HepG2 (cell line): ENCODE data around the gene RPL21. TPM values are rescaled to one million over a fixed set of nuclear protein-coding genes. Genes with fewer than 3 reads are reported as not detected.
"Not testable (repeated sequence)": the region's sequence is repeated elsewhere in the genome, so short reads cannot be mapped to it uniquely, and the experiment has no call there.

ENCODE experiments used
- ATAC-seq: fragments of 200-7000 bp; cut with Tn5 transposase; 3 replicates; pipeline ENCODE4 v1.9.1; 2020; ENCODE audit warnings: mild to moderate bottlenecking, moderate library complexity
- BruUV-seq: library from RNA; stranded (reverse); fragments of 400-500 nt; replicated peaks from 2 replicates; lab custom pipeline; 2021; lab: Mats Ljungman, UMichigan
- CTCF ChIA-PET: fragments of 300-600 bp; formaldehyde crosslinking; extraction: SDS; loops from one replicate; lab custom pipeline; 2021; ENCODE audit warnings: low total read pairs, inconsistent platforms, low intra/inter-chr PET ratio; lab: Yijun Ruan, JAX
- POLR2A ChIA-PET: fragments of 350-600 bp; sonication (Branson Sonifier 250); formaldehyde crosslinking; loops from one replicate; lab custom pipeline; 2020; ENCODE audit warnings: antibody characterized with exemption, inconsistent platforms; lab: Yijun Ruan, JAX
- DNase-seq: peaks from one replicate; pipeline ENCODE4 v3.0.0-alpha.2; 2015; ENCODE audit warnings: low spot score
- FAIRE-seq: peaks from 3 replicates; lab custom pipeline; 2011; peaks lifted over from hg19 to GRCh38; lab: Jason Lieb, UNC
- H2AFZ ChIP-seq: one replicate; pipeline ENCODE4 v1.6.1; 2011; ENCODE audit warnings: low read length, inconsistent platforms
- H3K27ac ChIP-seq: fragments of 300-600 bp; 3 replicates; pipeline ENCODE4 v1.8.0; 2011; ENCODE audit warnings: mixed run types, mild to moderate bottlenecking, mixed read lengths, low read length, inconsistent platforms; ENCODE audit not compliant: insufficient read depth; ENCODE audit errors: extremely low read length
- H3K27me3 ChIP-seq, 2 experiments: fragments of 200-600 bp in 1 of 2; 2 replicates in 1 of 2; 3 replicates in 1 of 2; pipeline versions ENCODE4 v1.6.0 to v1.8.0; 2011; ENCODE audit warnings: low read length in 2 of 2, mild to moderate bottlenecking in 2 of 2, moderate library complexity in 2 of 2, inconsistent platforms in 1 of 2; ENCODE audit not compliant: insufficient read depth in 2 of 2, control insufficient read depth in 1 of 2
- H3K36me3 ChIP-seq, 2 experiments: fragments of 200-600 bp in 1 of 2; replicated peaks in 1 of 2; 2 replicates in 1 of 2; 3 replicates in 1 of 2; pipeline versions ENCODE4 v1.5.1 to v1.8.0; 2011; ENCODE audit warnings: low read length in 2 of 2, inconsistent platforms in 1 of 2; ENCODE audit not compliant: insufficient read depth in 2 of 2, control insufficient read depth in 1 of 2
- H3K4me1 ChIP-seq: 2 replicates; pipeline ENCODE4 v1.5.1; 2012; ENCODE audit warnings: low read length, inconsistent platforms; ENCODE audit not compliant: insufficient read depth
- H3K4me2 ChIP-seq: 2 replicates; pipeline ENCODE4 v1.6.0; 2011; ENCODE audit warnings: low read depth, low read length, inconsistent platforms
- H3K4me3 ChIP-seq, 3 experiments: fragments of 200-600 bp in 1 of 3; sonication (generic), shearing (Covaris generic) in 1 of 3; replicated peaks in 1 of 3; 2 replicates each; pipeline ENCODE4 v1.5.1; 2011 to 2016; ENCODE audit warnings: low read length in 3 of 3, inconsistent platforms in 2 of 3, low read depth in 2 of 3, mild to moderate bottlenecking in 2 of 3, control low read depth in 1 of 3, mixed read lengths in 1 of 3; ENCODE audit not compliant: insufficient read depth in 1 of 3
- H3K79me2 ChIP-seq: one replicate; pipeline ENCODE4 v1.6.1; 2011; ENCODE audit warnings: low read length, inconsistent platforms; ENCODE audit not compliant: insufficient read depth
- H3K9ac ChIP-seq: 2 replicates; pipeline ENCODE4 v1.6.0; 2011; ENCODE audit warnings: mild to moderate bottlenecking, low read depth, low read length, inconsistent platforms; ENCODE audit not compliant: insufficient read depth
- H3K9me3 ChIP-seq: 2 replicates; pipeline ENCODE4 v1.5.1; 2012; ENCODE audit warnings: mild to moderate bottlenecking, low read length
- H4K20me1 ChIP-seq: 2 replicates; pipeline ENCODE4 v1.6.0; 2011; ENCODE audit warnings: inconsistent platforms, mild to moderate bottlenecking, low read length, moderate library complexity; ENCODE audit not compliant: insufficient read depth
- CHCHD3 ChIP-seq: sonication (generic); formaldehyde crosslinking; IDR thresholded peaks from 2 replicates; pipeline ENCODE4 v1.8.0; 2022; ENCODE audit warnings: mild to moderate bottlenecking, missing genetic modification reagents, moderate library complexity
- FOXJ3 ChIP-seq: sonication (generic); formaldehyde crosslinking; IDR thresholded peaks from 2 replicates; pipeline ENCODE4 v1.4.0; 2020; ENCODE audit warnings: missing genetic modification reagents, mild to moderate bottlenecking, borderline replicate concordance
- ISX ChIP-seq: sonication (generic); formaldehyde crosslinking; conservative IDR thresholded peaks from 2 replicates; pipeline ENCODE4 v1.5.0; 2020; ENCODE audit warnings: missing genetic modification reagents
- MXD1 ChIP-seq: sonication (generic); formaldehyde crosslinking; IDR thresholded peaks from 2 replicates; pipeline ENCODE4 v1.4.0; 2020; ENCODE audit warnings: mild to moderate bottlenecking, missing genetic modification reagents
- NCOR1 ChIP-seq: fragments of 200-600 bp; sonication (generic); IDR thresholded peaks from 2 replicates; pipeline ENCODE4 v1.7.0; 2017; ENCODE audit warnings: antibody characterized with exemption, low read length, borderline replicate concordance
- NFYC ChIP-seq: IDR thresholded peaks from 2 replicates; pipeline ENCODE4 v1.6.1; 2016; ENCODE audit warnings: missing genetic modification reagents, missing compliant biosample characterization
- PHF5A ChIP-seq: IDR thresholded peaks from one replicate; pipeline ENCODE4 v1.6.1; 2018; ENCODE audit warnings: low read depth, missing genetic modification reagents; ENCODE audit not compliant: unreplicated experiment
- SNAPC5 ChIP-seq: sonication (generic); formaldehyde crosslinking; IDR thresholded peaks from 2 replicates; pipeline ENCODE4 v1.8.1; 2023; ENCODE audit warnings: mild to moderate bottlenecking, missing genetic modification reagents, borderline replicate concordance
- STAG1 ChIP-seq: sonication (generic); formaldehyde crosslinking; IDR thresholded peaks from 2 replicates; pipeline ENCODE4 v1.4.0; 2020; ENCODE audit warnings: missing genetic modification reagents
- ZNF563 ChIP-seq: sonication (generic); formaldehyde crosslinking; IDR thresholded peaks from 2 replicates; pipeline ENCODE4 v1.8.0; 2022; ENCODE audit warnings: mild to moderate bottlenecking, moderate library complexity, missing genetic modification reagents
- ZNF652 ChIP-seq: IDR thresholded peaks from 2 replicates; pipeline ENCODE4 v1.6.1; 2016; ENCODE audit warnings: low read depth, borderline replicate concordance
- WGBS: methylation state at CpG from one replicate; pipeline ENCODE4 v1.1.6; 2017; ENCODE audit warnings: low lambda C conversion rate; 5-methylcytosine and 5-hydroxymethylcytosine counted together
- in situ Hi-C: cut with HindIII; loops from 2 replicates; pipeline ENCODE4 v1.10.0; 2017; ENCODE audit warnings: low pct_unique_long_range_greater_than_20kb; ENCODE audit not compliant: extremely low pct_ligation_motif_present
- intact Hi-C: fragments of 100-400 bp; cut with micrococcal nuclease; formaldehyde crosslinking; loops from one replicate; pipeline ENCODE4 v1.10.0; 2022; ENCODE audit not compliant: unreplicated experiment
- polyA plus RNA-seq, 8 experiments: library from polyadenylated mRNA; depleted of rRNA in 3 of 8; stranded (reverse) in 7 of 8; unstranded in 1 of 8; fragments of >200 nt; fragmentation: Illumina TruSeq in 4 of 8; extraction: Trizol in 4 of 8; gene quantifications; 2 replicates each; pipeline versions ENCODE4 v1.2.1 to v1.2.3, GENCODE V29; 2011 to 2016; ENCODE audit warnings: low read depth in 4 of 8, missing spikeins in 1 of 8, mixed read lengths in 1 of 8; ENCODE audit not compliant: insufficient read depth in 1 of 8
- total RNA-seq, 5 experiments: library from RNA; depleted of rRNA; stranded (reverse); fragments of >200 nt; fragmentation: Illumina TruSeq; extraction: Trizol; gene quantifications; 2 replicates each; pipeline ENCODE4 v1.2.3, GENCODE V29; 2016; ENCODE audit warnings: low read depth in 1 of 5

The RPL21 gene
- total and polyA plus RNA-seq, 2 of the 13 experiments (the other 11 are each of a cell fraction or from before 2014, with no cell fraction given), result 1,234 to 1,261 TPM

- POLR2A ChIA-PET, result no interaction called here
- FAIRE-seq, result no peak
- H3K4me3 ChIP-seq, result no peak overlapping the region
- no peaks in the 10 kb centered on the region for H3K4me1 ChIP-seq
- H3K36me3 ChIP-seq, result no peaks in the 10 kb centered on the region
- H3K9ac ChIP-seq, result no peak overlapping the region
- H4K20me1 ChIP-seq, result no peaks in the 10 kb centered on the region
- DNase-seq, result no peak
- intact Hi-C loops (no loop called here), in situ Hi-C loops (no loop called here)
- CTCF ChIA-PET, result no interaction called here
- no peak for ATAC-seq
- no peak overlapping the region for H3K27ac ChIP-seq
- TF ChIP-seq NCOR1 (no peak), STAG1 (CRISPR knock-in tag) (no peak), MXD1 (CRISPR knock-in tag) (no peak)
- peaks cover 0 to 19% of the 10 kb centered on the region in 2 experiments; a peak in 1 of 5 replicates for H3K27me3 ChIP-seq
- no peaks in the 10 kb centered on the region for H3K9me3 ChIP-seq
- no peak overlapping the region for H2AFZ ChIP-seq
- H3K4me2 ChIP-seq, result no peak overlapping the region
- no peaks in the 10 kb centered on the region for H3K79me2 ChIP-seq
- no TSS peak for BruUV-seq
- whole genome bisulfite sequencing, result 94% methylated on average over 3 of the region's 8 CpGs
Observed at GRCh38 chr13:27296496-27296895, 45.1 kb downstream of the RPL21 start.

GRCh38 chr13:27298849-27299248 is 47.5 kb downstream of the RPL21 start:
- Histone ChIP-seq H3K79me2 (no peaks in the 10 kb centered on the region), H3K36me3 (no peaks in the 10 kb centered on the region), H4K20me1 (no peaks in the 10 kb centered on the region), H3K9ac (no peak overlapping the region), H3K4me1 (no peaks in the 10 kb centered on the region)
- ChIA-PET CTCF (no interaction called here), POLR2A (no interaction called here)
- no peak for FAIRE-seq
- in situ Hi-C loops, result no loop called here
- no peak for DNase-seq
- 2% methylated on average over 4 of the region's 5 CpGs for WGBS
- TF ChIP-seq NFYC (CRISPR knock-in tag) (no peak), ZNF652 (CRISPR knock-in tag) (no peak), PHF5A (no peak), SNAPC5 (CRISPR knock-in tag) (no peak), ZNF563 (no peak), CHCHD3 (CRISPR knock-in tag) (no peak), FOXJ3 (no peak), ISX (CRISPR knock-in tag) (no peak)
- TF ChIP-seq, all 625 proteins: peak for 0
- H3K27ac ChIP-seq, result no peak overlapping the region
- H3K4me2 ChIP-seq, result no peak overlapping the region
- H3K27me3 ChIP-seq, result peaks cover 0 to 19% of the 10 kb centered on the region in 2 experiments; a peak in 1 of 5 replicates
- no peak overlapping the region for H2AFZ ChIP-seq
- intact Hi-C loops, result no loop called here
- no peak for ATAC-seq
- BruUV-seq, result no TSS peak
- no peaks in the 10 kb centered on the region for H3K9me3 ChIP-seq
- H3K4me3 ChIP-seq, result no peak overlapping the region

GRCh38 chr13:27300406-27300805 is 49.0 kb downstream of the RPL21 start:
- POLR2A ChIA-PET, H3K9ac ChIP-seq, H3K27ac ChIP-seq, H3K79me2 ChIP-seq, H3K4me3 ChIP-seq, H3K9me3 ChIP-seq, BruUV-seq, ATAC-seq, FAIRE-seq, intact Hi-C loops, H4K20me1 ChIP-seq, H3K4me2 ChIP-seq, CTCF ChIA-PET, in situ Hi-C loops, H3K4me1 ChIP-seq, H3K36me3 ChIP-seq, DNase-seq, H2AFZ ChIP-seq: not testable (repeated sequence)
- peaks cover 0 to 18% of the 10 kb centered on the region in 2 experiments; a peak in 1 of 5 replicates for H3K27me3 ChIP-seq
- 40% methylated on average over 7 of the region's 7 CpGs for WGBS
